K562 (cell line): Measurements from ENCODE around the gene HHLA2.

ENCODE experiments used
- CTCF ChIP-seq, 3 experiments: IDR thresholded peaks in 2 of 3; conservative IDR thresholded peaks in 1 of 3; 2 replicates each; pipeline ENCODE4 v1.5.1; 2011 to 2012; ENCODE audit warnings: low read length in 3 of 3, mild to moderate bottlenecking in 3 of 3, control low read depth in 2 of 3, improper control_type of control experiment in 1 of 3, inconsistent platforms in 1 of 3, low read depth in 1 of 3, mixed read lengths in 1 of 3, moderate library complexity in 1 of 3; ENCODE audit not compliant: insufficient read depth in 2 of 3
- EZH2 ChIP-seq: IDR thresholded peaks from 2 replicates; pipeline ENCODE4 v1.6.1; 2012; ENCODE audit warnings: low read depth, mild to moderate bottlenecking, inconsistent platforms, low read length, borderline replicate concordance
- HMGN3 ChIP-seq: IDR thresholded peaks from 2 replicates; pipeline ENCODE4 v1.6.1; 2011; ENCODE audit warnings: borderline replicate concordance, low read depth, mild to moderate bottlenecking, mixed read lengths, low read length; ENCODE audit not compliant: insufficient read length; ENCODE audit errors: extremely low read depth
- MAFK ChIP-seq: IDR thresholded peaks from 2 replicates; pipeline ENCODE4 v1.6.1; 2011; ENCODE audit warnings: low read length, improper control_type of control experiment
- POLR2A ChIP-seq: fragments of 450-650 bp; conservative IDR thresholded peaks from 2 replicates; pipeline ENCODE4 v1.6.1; 2016
- SMAD2 ChIP-seq: fragments of 150-350 bp; IDR thresholded peaks from 2 replicates; pipeline ENCODE4 v1.6.1; 2014; ENCODE audit warnings: low read depth, mild to moderate bottlenecking, low read length

GRCh38 chr3:108298056-108298455 lies 1.7 kb downstream of the HHLA2 start:
- no peak for TF ChIP-seq POLR2A
- no peak for TF ChIP-seq SMAD2
- TF ChIP-seq EZH2, result no peak
- TF ChIP-seq HMGN3, result no peak
- no peak for TF ChIP-seq MAFK
- no peak for TF ChIP-seq CTCF (IDR thresholded peaks at IDR 0.05 in 2 of 3, conservative IDR thresholded peaks at IDR 0.05 in 1 of 3; ENCODE audit: insufficient read depth in 2 of 3, low read depth in 1 of 3, low read length in 3 of 3)
